Mucosa of stomach (tissue), 1 donor: ENCODE results near the gene MINAR2.

Experiments
- H3K27me3 ChIP-seq: one replicate; pipeline ENCODE4 v1.7.0; 2013; ENCODE audit warnings: mild to moderate bottlenecking, low read length; ENCODE audit not compliant: control insufficient read depth, insufficient read depth
- H3K36me3 ChIP-seq: one replicate; pipeline ENCODE4 v1.7.0; 2013; ENCODE audit warnings: low read length; ENCODE audit not compliant: control insufficient read depth, insufficient read depth
- H3K4me1 ChIP-seq: one replicate; pipeline ENCODE4 v1.7.0; 2013; ENCODE audit warnings: mild to moderate bottlenecking, low read length; ENCODE audit not compliant: control insufficient read depth, insufficient read depth
- H3K4me3 ChIP-seq: one replicate; pipeline ENCODE4 v1.7.0; 2013; ENCODE audit warnings: low read length
- H3K9ac ChIP-seq: one replicate; pipeline ENCODE4 v1.7.0; 2013; ENCODE audit warnings: mild to moderate bottlenecking, low read length, moderate library complexity
- H3K9me3 ChIP-seq: one replicate; pipeline ENCODE4 v1.7.0; 2013; ENCODE audit warnings: mild to moderate bottlenecking, low read length, moderate library complexity; ENCODE audit not compliant: control insufficient read depth
- donor health status: Pancreatic carcinoma.

The MINAR2 gene

GRCh38 chr5:129804705-129805104, 56.8 kb downstream of the MINAR2 start:
- Histone ChIP-seq H3K27me3 (no peaks in the 10 kb centered on the region), H3K9me3 (no peaks in the 10 kb centered on the region), H3K4me1 (no peaks in the 10 kb centered on the region), H3K9ac (no peak overlapping the region), H3K4me3 (no peak overlapping the region), H3K36me3 (no peaks in the 10 kb centered on the region)

- Histone ChIP-seq H3K36me3 (no peaks in the 10 kb centered on the region), H3K9ac (no peak overlapping the region), H3K9me3 (no peaks in the 10 kb centered on the region), H3K4me3 (no peak overlapping the region), H3K27me3 (no peaks in the 10 kb centered on the region), H3K4me1 (no peaks in the 10 kb centered on the region)
Measured at GRCh38 chr5:129807162-129807814, 59.4 kb downstream of the MINAR2 start.
